CD8-positive, alpha-beta memory T cell (primary cell): Measurements from ENCODE around the gene ALX4. TPM values are rescaled to one million over a fixed set of nuclear protein-coding genes. Genes with fewer than 3 reads are reported as not detected.
A peak's percentile ranks its signal among the peaks of the same experiment; 100 is the strongest.

Experiments used
- CTCF ChIA-PET: fragments of 350-600 bp; sonication (Branson Sonifier 250); formaldehyde crosslinking; loops from one replicate; lab custom pipeline; 2021; ENCODE audit warnings: antibody characterized with exemption; lab: Charles Lee
- POLR2A ChIA-PET: fragments of 350-600 bp; sonication (Branson Sonifier 250); formaldehyde crosslinking; loops from one replicate; lab custom pipeline; 2021; ENCODE audit warnings: antibody characterized with exemption; lab: Charles Lee
- DNase-seq, 5 donors: peaks; one replicate each; pipeline versions ENCODE4 v3.0.0 to v3.0.0-alpha.2; 2020 to 2022; ENCODE audit warnings: mixed read lengths in 1 of 5
- H3K27ac ChIP-seq: one replicate; pipeline ENCODE4 v1.7.0; 2013; ENCODE audit warnings: low read depth, mild to moderate bottlenecking, low read length, moderate library complexity
- H3K27me3 ChIP-seq: 2 replicates; pipeline ENCODE4 v1.7.0; 2013; ENCODE audit warnings: low read length, mild to moderate bottlenecking; ENCODE audit not compliant: insufficient read depth, poor library complexity, severe bottlenecking
- H3K36me3 ChIP-seq: 2 replicates; pipeline ENCODE4 v1.7.0; 2013; ENCODE audit warnings: mild to moderate bottlenecking, low read length, moderate library complexity; ENCODE audit not compliant: insufficient read depth
- H3K4me1 ChIP-seq: 2 replicates; pipeline ENCODE4 v1.7.0; 2013; ENCODE audit warnings: mild to moderate bottlenecking, low read length, moderate library complexity; ENCODE audit not compliant: insufficient read depth
- H3K4me3 ChIP-seq: 2 replicates; pipeline ENCODE4 v1.7.0; 2013; ENCODE audit warnings: mild to moderate bottlenecking, low read length
- H3K9me3 ChIP-seq: 2 replicates; pipeline ENCODE4 v1.7.0; 2013; ENCODE audit warnings: mild to moderate bottlenecking, low read length
- H3K27ac Mint-ChIP-seq, 8 donors: one replicate each; pipeline ENCODE4 v1.8.0; 2020 to 2021; ENCODE audit warnings: mixed read lengths in 8 of 8, mild to moderate bottlenecking in 6 of 8, inconsistent platforms in 3 of 8, moderate library complexity in 3 of 8
- H3K27me3 Mint-ChIP-seq, 2 donors: one replicate each; pipeline ENCODE4 v1.8.0; 2020 to 2021; ENCODE audit warnings: mixed read lengths in 2 of 2, mild to moderate bottlenecking in 1 of 2, moderate library complexity in 1 of 2
- H3K36me3 Mint-ChIP-seq, 3 donors: one replicate each; pipeline ENCODE4 v1.8.0; 2020 to 2021; ENCODE audit warnings: mixed read lengths in 3 of 3, inconsistent platforms in 1 of 3, mild to moderate bottlenecking in 1 of 3
- H3K4me1 Mint-ChIP-seq, 3 donors: one replicate each; pipeline ENCODE4 v1.8.0; 2020 to 2021; ENCODE audit warnings: mixed read lengths in 3 of 3, inconsistent platforms in 1 of 3, mild to moderate bottlenecking in 1 of 3
- H3K4me3 Mint-ChIP-seq, 7 donors: one replicate each; pipeline ENCODE4 v1.8.0; 2020 to 2021; ENCODE audit warnings: mixed read lengths in 7 of 7, mild to moderate bottlenecking in 6 of 7, moderate library complexity in 4 of 7, inconsistent platforms in 2 of 7
- H3K9me3 Mint-ChIP-seq, 5 donors: one replicate each; pipeline ENCODE4 v1.8.0; 2020 to 2022; ENCODE audit warnings: mixed read lengths in 5 of 5, mild to moderate bottlenecking in 3 of 5, moderate library complexity in 2 of 5, inconsistent platforms in 1 of 5
- polyA plus RNA-seq: library from polyadenylated mRNA; unstranded; fragments of 300-500 nt; fragmentation: Illumina TruSeq; gene quantifications from one replicate; pipeline ENCODE4 v1.2.3, GENCODE V29; 2021
- total RNA-seq, 2 experiments: library from RNA; stranded (reverse); gene quantifications; one replicate each; pipeline ENCODE4 v1.2.3, GENCODE V29; 2021

ALX4 gene
- total and polyA plus RNA-seq, 3 experiments from 2014 or later: not detected

- CTCF ChIA-PET: no interaction called here
- Mint-ChIP-seq H3K4me3 (no peak overlapping the region), H3K27ac (no peak overlapping the region), H3K9me3 (no peaks in the 10 kb centered on the region), H3K4me1 (no peaks in the 10 kb centered on the region), H3K36me3 (no peaks in the 10 kb centered on the region), H3K27me3 (peaks cover 3 to 6% of the 10 kb centered on the region in 2 donors)
- Histone ChIP-seq H3K4me3 (no peak overlapping the region), H3K4me1 (no peaks in the 10 kb centered on the region), H3K36me3 (no peaks in the 10 kb centered on the region), H3K27ac (no peak overlapping the region), H3K9me3 (no peaks in the 10 kb centered on the region), H3K27me3 (no peaks in the 10 kb centered on the region)
- POLR2A ChIA-PET: no interaction called here
- DNase-seq: no peak
Observed at GRCh38 chr11:44279483-44279882, 30.5 kb downstream of the ALX4 start.

- Mint-ChIP-seq H3K9me3 (peaks cover 0 to 2% (median 0%) of the 10 kb centered on the region in 5 donors), H3K4me1 (no peaks in the 10 kb centered on the region), H3K27me3 (peaks cover 3% of the 10 kb centered on the region in 2 donors), H3K4me3 (no peak overlapping the region), H3K36me3 (peaks cover 0 to 6% (median 0%) of the 10 kb centered on the region in 3 donors), H3K27ac (no peak overlapping the region)
- ChIA-PET POLR2A (no interaction called here), CTCF (interaction anchor here (0.6 to 1.4 kb wide), 2 partner anchors 9 to 19 kb away, joined by 4 to 6 read pairs; no protein-coding TSS in a partner anchor)
- Histone ChIP-seq H3K4me1 (no peaks in the 10 kb centered on the region), H3K4me3 (no peak overlapping the region), H3K27ac (no peak overlapping the region), H3K36me3 (no peaks in the 10 kb centered on the region), H3K27me3 (no peaks in the 10 kb centered on the region), H3K9me3 (no peaks in the 10 kb centered on the region)
- DNase-seq: no peak
Observed at GRCh38 chr11:44277196-44278090, 32.5 kb downstream of the ALX4 start.

- H3K36me3 Mint-ChIP-seq: peaks cover 0 to 12% (median 0%) of the 10 kb centered on the region in 3 donors
- DNase-seq: no peak
Observed at GRCh38 chr11:44275961-44276550, 33.9 kb downstream of the ALX4 start.

GRCh38 chr11:44275241-44275640 lies 34.7 kb downstream of the ALX4 start:
- ChIA-PET CTCF (interaction anchor here (0.8 kb wide), 1 partner anchor 10 kb away, joined by 4 read pairs; no protein-coding TSS in a partner anchor), POLR2A (no interaction called here)
- H3K27me3 Mint-ChIP-seq: peaks cover 0 to 8% of the 10 kb centered on the region in 2 donors
- Histone ChIP-seq H3K27ac (no peak overlapping the region), H3K27me3 (no peaks in the 10 kb centered on the region), H3K4me3 (no peak overlapping the region), H3K9me3 (no peaks in the 10 kb centered on the region), H3K4me1 (no peaks in the 10 kb centered on the region), H3K36me3 (no peaks in the 10 kb centered on the region)
- H3K36me3 Mint-ChIP-seq: peaks cover 0 to 12% (median 0%) of the 10 kb centered on the region in 3 donors
- H3K27ac Mint-ChIP-seq: no peak overlapping the region
- H3K4me3 Mint-ChIP-seq: no peak overlapping the region
- H3K9me3 Mint-ChIP-seq: peaks cover 0 to 2% (median 0%) of the 10 kb centered on the region in 5 donors
- no peaks in the 10 kb centered on the region for H3K4me1 Mint-ChIP-seq
- no peak for DNase-seq

More at GRCh38 chr11:44275961-44276550, 33.9 kb downstream of the ALX4 start:
- no peak overlapping the region for H3K4me3 ChIP-seq
- ChIA-PET POLR2A (no interaction called here), CTCF (interaction anchor here (0.8 kb wide), 2 partner anchors 10 to 28 kb away, joined by 3 to 4 read pairs; no protein-coding TSS in a partner anchor)
- no peaks in the 10 kb centered on the region for H3K27me3 ChIP-seq
- H3K4me3 Mint-ChIP-seq: no peak overlapping the region
- no peaks in the 10 kb centered on the region for H3K9me3 ChIP-seq
- H3K27me3 Mint-ChIP-seq: peaks cover 1 to 7% of the 10 kb centered on the region in 2 donors
- no peaks in the 10 kb centered on the region for H3K4me1 Mint-ChIP-seq
- H3K36me3 ChIP-seq: no peaks in the 10 kb centered on the region
- H3K4me1 ChIP-seq: no peaks in the 10 kb centered on the region
- no peak overlapping the region for H3K27ac ChIP-seq
- peaks cover 0 to 2% (median 0%) of the 10 kb centered on the region in 5 donors for H3K9me3 Mint-ChIP-seq
- no peak overlapping the region for H3K27ac Mint-ChIP-seq

- CTCF ChIA-PET: no interaction called here
Observed at GRCh38 chr11:44274404-44274803, 35.5 kb downstream of the ALX4 start.

GRCh38 chr11:44271286-44271685 lies 38.7 kb downstream of the ALX4 start:
- DNase-seq: no peak
- no peak overlapping the region for H3K4me3 Mint-ChIP-seq
- CTCF ChIA-PET: interaction anchor here (0.8 kb wide), 1 partner anchor 36 kb away, joined by 3 read pairs; no protein-coding TSS in a partner anchor

More at GRCh38 chr11:44274404-44274803, 35.5 kb downstream of the ALX4 start:
- H3K27ac Mint-ChIP-seq: no peak overlapping the region
- no peaks in the 10 kb centered on the region for H3K27me3 ChIP-seq
- H3K4me1 Mint-ChIP-seq: no peaks in the 10 kb centered on the region
- POLR2A ChIA-PET: no interaction called here
- no peak overlapping the region for H3K4me3 Mint-ChIP-seq
- H3K27ac ChIP-seq: no peak overlapping the region
- no peaks in the 10 kb centered on the region for H3K36me3 ChIP-seq
- H3K4me3 ChIP-seq: no peak overlapping the region
- no peaks in the 10 kb centered on the region for H3K4me1 ChIP-seq
- H3K27me3 Mint-ChIP-seq: peaks cover 0 to 8% of the 10 kb centered on the region in 2 donors
- H3K36me3 Mint-ChIP-seq: peaks cover 0 to 12% (median 0%) of the 10 kb centered on the region in 3 donors
- peaks cover 0 to 2% (median 0%) of the 10 kb centered on the region in 5 donors for H3K9me3 Mint-ChIP-seq
- H3K9me3 ChIP-seq: no peaks in the 10 kb centered on the region
- DNase-seq: no peak

GRCh38 chr11:44270403-44271273 lies 39.3 kb downstream of the ALX4 start:
- H3K36me3 Mint-ChIP-seq: peaks cover 0 to 12% (median 0%) of the 10 kb centered on the region in 3 donors
- peaks cover 4 to 5% of the 10 kb centered on the region in 2 donors for H3K27me3 Mint-ChIP-seq
- no peaks in the 10 kb centered on the region for H3K4me1 ChIP-seq
- no peaks in the 10 kb centered on the region for H3K9me3 ChIP-seq
- H3K4me1 Mint-ChIP-seq: no peaks in the 10 kb centered on the region
- DNase-seq: no peak
- peaks cover 0 to 2% (median 0%) of the 10 kb centered on the region in 5 donors for H3K9me3 Mint-ChIP-seq
- H3K4me3 ChIP-seq: no peak overlapping the region
- H3K27ac Mint-ChIP-seq: peak overlapping the region in 1 of 8 donors; percentile 4
- ChIA-PET CTCF (no interaction called here), POLR2A (no interaction called here)
- no peaks in the 10 kb centered on the region for H3K36me3 ChIP-seq
- no peaks in the 10 kb centered on the region for H3K27me3 ChIP-seq
- H3K27ac ChIP-seq: peak overlapping the region; percentile 57
- no peak overlapping the region for H3K4me3 Mint-ChIP-seq

More at GRCh38 chr11:44271286-44271685, 38.7 kb downstream of the ALX4 start:
- Mint-ChIP-seq H3K9me3 (peaks cover 0 to 2% (median 0%) of the 10 kb centered on the region in 5 donors), H3K27ac (peak overlapping the region in 1 of 8 donors; percentile 4), H3K27me3 (peaks cover 4 to 8% of the 10 kb centered on the region in 2 donors), H3K36me3 (peaks cover 0 to 12% (median 0%) of the 10 kb centered on the region in 3 donors), H3K4me1 (no peaks in the 10 kb centered on the region)
- H3K9me3 ChIP-seq: no peaks in the 10 kb centered on the region
- H3K4me3 ChIP-seq: no peak overlapping the region
- H3K4me1 ChIP-seq: no peaks in the 10 kb centered on the region
- POLR2A ChIA-PET: no interaction called here
- H3K27ac ChIP-seq: no peak overlapping the region
- no peaks in the 10 kb centered on the region for H3K27me3 ChIP-seq
- H3K36me3 ChIP-seq: no peaks in the 10 kb centered on the region
